HCT116 (cell line): ENCODE results near the gene SH2D2A. TPM values are rescaled to one million over a fixed set of nuclear protein-coding genes. Genes with fewer than 3 reads are reported as not detected.

Source experiments
- ATAC-seq: fragments of 200-7000 bp; cut with Tn5 transposase; 2 replicates; pipeline ENCODE4 v1.9.1; 2020; ENCODE audit warnings: mild to moderate bottlenecking, moderate library complexity
- BruUV-seq: library from RNA; stranded (reverse); fragments of 400-500 nt; replicated peaks from 2 replicates; lab custom pipeline; 2021; lab: Mats Ljungman, UMichigan
- CTCF ChIA-PET: fragments of 300-600 bp; sonication (Branson Sonifier 250); formaldehyde crosslinking; loops from one replicate; lab custom pipeline; 2021; ENCODE audit warnings: antibody characterized with exemption; lab: Charles Lee
- POLR2A ChIA-PET: fragments of 300-600, 350-600 bp; sonication (Branson Sonifier 250); formaldehyde crosslinking; loops from one replicate; lab custom pipeline; 2021; ENCODE audit warnings: antibody characterized with exemption; lab: Charles Lee
- RAD21 ChIA-PET, 2 experiments: fragments of 300-600 bp; sonication (Branson Sonifier 250); formaldehyde crosslinking; loops; one replicate each; lab custom pipeline; 2023; ENCODE audit warnings: low total read pairs in 2 of 2; ENCODE audit not compliant: uncharacterized antibody in 2 of 2, unreplicated experiment in 2 of 2, low non-redundant PET in 1 of 2; lab: Charles Lee
- DNase-seq: peaks from one replicate; pipeline ENCODE4 v3.0.0-alpha.2; 2010; ENCODE audit warnings: low read depth, low spot score
- H2AFZ ChIP-seq: fragments of 200-600 bp; shearing (Covaris generic), sonication (generic); 2 replicates; pipeline ENCODE4 v1.6.1; 2017; ENCODE audit warnings: low read depth, mixed run types, mixed read lengths, antibody characterized with exemption, low read length; ENCODE audit not compliant: poor library complexity, severe bottlenecking
- H3K27ac ChIP-seq: 2 replicates; pipeline ENCODE4 v1.5.1; 2012; ENCODE audit warnings: low read depth, low read length
- H3K27me3 ChIP-seq: fragments of 200-600 bp; sonication (generic); 2 replicates; pipeline ENCODE4 v1.6.1; 2016; ENCODE audit warnings: mixed run types, low read length, mixed read lengths; ENCODE audit not compliant: insufficient read depth
- H3K36me3 ChIP-seq, 2 experiments: fragments of 200-500 bp in 1 of 2; fragments of 200-600 bp in 1 of 2; sonication (Bioruptor generic) in 1 of 2; sonication (generic) in 1 of 2; 2 replicates each; pipeline versions ENCODE4 v1.5.1 to v1.6.1; 2014 to 2016; ENCODE audit warnings: low read length in 2 of 2, inconsistent platforms in 1 of 2, mixed read lengths in 1 of 2, mixed run types in 1 of 2; ENCODE audit not compliant: insufficient read depth in 2 of 2, control insufficient read depth in 1 of 2
- H3K4me1 ChIP-seq, 2 experiments: fragments of 200-600 bp in 1 of 2; sonication (generic) in 1 of 2; 2 replicates each; pipeline versions ENCODE4 v1.5.1 to v1.6.1; 2012 to 2017; ENCODE audit warnings: low read length in 2 of 2, inconsistent platforms in 1 of 2, mild to moderate bottlenecking in 1 of 2, mixed read lengths in 1 of 2, mixed run types in 1 of 2, moderate library complexity in 1 of 2; ENCODE audit not compliant: insufficient read depth in 2 of 2, control insufficient read depth in 1 of 2
- H3K4me2 ChIP-seq: fragments of 200-600 bp; sonication (generic); 2 replicates; pipeline ENCODE4 v1.6.1; 2017; ENCODE audit warnings: mixed run types, low read length, mixed read lengths
- H3K4me3 ChIP-seq, 2 experiments: fragments of 200-600 bp in 1 of 2; sonication (generic) in 1 of 2; replicated peaks in 1 of 2; 2 replicates each; pipeline ENCODE4 v1.5.1; 2011 to 2016; ENCODE audit warnings: low read length in 2 of 2, control low read depth in 1 of 2, low read depth in 1 of 2, mild to moderate bottlenecking in 1 of 2, mixed read lengths in 1 of 2, mixed run types in 1 of 2
- H3K79me2 ChIP-seq: fragments of 200-600 bp; sonication (generic); 2 replicates; pipeline ENCODE4 v1.6.1; 2017; ENCODE audit warnings: mild to moderate bottlenecking, mixed run types, low read length, moderate library complexity, mixed read lengths; ENCODE audit not compliant: insufficient read depth
- H3K9ac ChIP-seq: fragments of 200-600 bp; sonication (generic); 2 replicates; pipeline ENCODE4 v1.6.1; 2016; ENCODE audit warnings: low read length, mixed read lengths
- H3K9me2 ChIP-seq: fragments of 200-600 bp; sonication (generic), shearing (Covaris generic); 2 replicates; pipeline ENCODE4 v1.6.1; 2017; ENCODE audit warnings: mixed run types, mild to moderate bottlenecking, moderate library complexity; ENCODE audit not compliant: insufficient read depth
- H3K9me3 ChIP-seq, 2 experiments: fragments of 200-500 bp in 1 of 2; fragments of 200-600 bp in 1 of 2; sonication (Bioruptor generic) in 1 of 2; sonication (generic) in 1 of 2; 2 replicates each; pipeline ENCODE4 v1.6.1; 2014 to 2017; ENCODE audit warnings: low read length in 2 of 2, mixed read lengths in 2 of 2, inconsistent platforms in 1 of 2, low read depth in 1 of 2, mild to moderate bottlenecking in 1 of 2, mixed run types in 1 of 2, moderate library complexity in 1 of 2; ENCODE audit not compliant: control insufficient read depth in 1 of 2, insufficient read depth in 1 of 2
- H4K20me1 ChIP-seq: fragments of 200-600 bp; sonication (generic), shearing (Covaris generic); 2 replicates; pipeline ENCODE4 v1.6.1; 2017; ENCODE audit warnings: mixed run types, mild to moderate bottlenecking, moderate library complexity; ENCODE audit not compliant: insufficient read depth
- CBX3 ChIP-seq: IDR thresholded peaks from 2 replicates; pipeline ENCODE4 v1.6.1; 2012; ENCODE audit warnings: low read depth
- CEBPB ChIP-seq: IDR thresholded peaks from 2 replicates; pipeline ENCODE4 v1.6.1; 2012; ENCODE audit warnings: low read depth
- EGR1 ChIP-seq: IDR thresholded peaks from 2 replicates; pipeline ENCODE4 v1.6.1; 2012; ENCODE audit warnings: low read depth
- EZH2 ChIP-seq: fragments of 200-600 bp; sonication (generic); IDR thresholded peaks from 2 replicates; pipeline ENCODE4 v1.6.1; 2017; ENCODE audit warnings: antibody characterized with exemption, mixed run types
- EZH2phosphoT487 ChIP-seq: fragments of 200-600 bp; IDR thresholded peaks from 2 replicates; pipeline ENCODE4 v1.6.1; 2018; ENCODE audit warnings: antibody characterized with exemption, borderline replicate concordance
- FOSL1 ChIP-seq: IDR thresholded peaks from 2 replicates; pipeline ENCODE4 v1.6.1; 2012; ENCODE audit warnings: low read depth
- RAD21 ChIP-seq: IDR thresholded peaks from 2 replicates; pipeline ENCODE4 v1.6.1; 2012; ENCODE audit warnings: low read depth, mild to moderate bottlenecking
- YY1 ChIP-seq: IDR thresholded peaks from 2 replicates; pipeline ENCODE4 v1.6.1; 2011; ENCODE audit warnings: low read length, low read depth, moderate library complexity, mild to moderate bottlenecking; ENCODE audit not compliant: insufficient replicate concordance; ENCODE audit errors: extremely low read depth
- ZFX ChIP-seq: fragments of 450-650 bp; IDR thresholded peaks from 2 replicates; pipeline ENCODE4 v1.6.1; 2017
- ZNF274 ChIP-seq: fragments of 200-500 bp; sonication (Bioruptor generic); IDR thresholded peaks from 2 replicates; pipeline ENCODE4 v1.6.1; 2014; ENCODE audit warnings: mild to moderate bottlenecking, low read depth, low read length, inconsistent platforms
- intact Hi-C: fragments of 100-400 bp; cut with micrococcal nuclease; formaldehyde crosslinking; loops from 2 replicates; pipeline ENCODE4 v1.10.0; 2022
- total RNA-seq: library from RNA; stranded (reverse); gene quantifications from one replicate; pipeline ENCODE4 v1.2.1, GENCODE V29; 2021; ENCODE audit not compliant: unreplicated experiment
- TF ChIP-seq, protein P1 (sequence below): IDR thresholded peaks from 2 replicates; pipeline ENCODE4 v1.6.1; 2012
- TF ChIP-seq, protein P2 (sequence below): IDR thresholded peaks from 2 replicates; pipeline ENCODE4 v1.6.1; 2012; ENCODE audit warnings: low read depth
- TF ChIP-seq, protein P3 (sequence below), 3 experiments: fragments of 200-600 bp in 1 of 3; sonication (generic) in 1 of 3; IDR thresholded peaks in 2 of 3; conservative IDR thresholded peaks in 1 of 3; 2 replicates each; pipeline ENCODE4 v1.5.1; 2012 to 2017; ENCODE audit warnings: low read depth in 2 of 3, low read length in 2 of 3, antibody characterized with exemption in 1 of 3, borderline replicate concordance in 1 of 3, control low read depth in 1 of 3, mild to moderate bottlenecking in 1 of 3, mixed read lengths in 1 of 3, mixed run types in 1 of 3, moderate library complexity in 1 of 3; ENCODE audit not compliant: insufficient read depth in 1 of 3
- TF ChIP-seq, protein P4 (sequence below): IDR thresholded peaks from 2 replicates; pipeline ENCODE4 v1.6.1; 2011; ENCODE audit warnings: mild to moderate bottlenecking, low read length, moderate library complexity; ENCODE audit not compliant: insufficient replicate concordance; ENCODE audit errors: extremely low read depth

The SH2D2A gene
- total RNA-seq, 1 experiment from 2014 or later = 4.8 TPM

DNA sequence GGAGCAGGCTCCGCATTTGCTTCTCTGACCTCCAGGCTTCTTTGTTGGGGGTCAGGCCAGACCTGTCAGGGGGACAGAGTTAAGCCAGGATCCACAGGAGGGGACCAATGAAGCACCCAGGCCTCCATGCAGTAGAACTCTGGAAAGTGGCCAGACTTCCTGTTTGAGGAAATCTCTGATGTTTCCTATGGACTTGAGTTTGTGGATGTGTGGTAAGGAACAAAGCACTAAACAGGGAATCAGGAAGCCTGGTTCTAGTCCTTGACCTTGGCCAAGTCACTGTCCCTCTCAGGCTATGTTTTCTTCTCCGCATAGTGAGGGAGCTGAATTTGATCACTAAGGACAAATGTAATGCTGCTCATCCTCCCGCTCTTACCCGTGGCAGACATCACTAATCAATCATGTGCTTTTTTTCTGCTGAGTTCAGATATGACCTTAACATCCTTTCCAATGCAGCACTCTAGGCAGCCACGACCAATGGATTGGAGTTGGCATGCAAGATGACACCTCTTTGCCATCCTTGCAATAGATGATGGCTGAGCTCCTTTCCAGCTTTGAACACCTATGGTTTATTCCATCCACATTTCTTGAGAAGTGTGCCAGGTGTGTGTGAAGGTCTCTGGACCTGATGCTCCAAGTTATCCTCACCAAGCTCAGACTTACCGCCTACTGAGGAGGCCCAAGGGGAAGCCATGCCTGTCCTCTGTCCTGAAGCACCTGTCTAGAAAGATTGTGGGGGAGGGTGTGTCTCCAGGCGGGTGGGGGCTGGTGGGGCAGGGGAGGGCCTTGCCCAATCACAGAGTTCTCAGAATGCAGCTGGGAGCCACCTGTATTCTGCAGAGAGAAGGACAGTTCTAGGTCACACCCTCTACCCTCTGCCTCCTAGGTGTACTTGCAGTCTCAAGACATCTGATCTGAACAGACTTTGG is 9.9 kb downstream of the SH2D2A start:
- ChIA-PET POLR2A (no interaction called here), RAD21 (no interaction called here), CTCF (no interaction called here)
- H3K9me3 ChIP-seq = no peaks in the 10 kb centered on the region
- H3K27ac ChIP-seq = no peak overlapping the region
- H3K36me3 ChIP-seq = no peaks in the 10 kb centered on the region
- no peaks in the 10 kb centered on the region for H3K27me3 ChIP-seq
- intact Hi-C loops = no loop called here
- no TSS peak for BruUV-seq
- ATAC-seq = no peak
- H2AFZ ChIP-seq = no peak overlapping the region
- TF ChIP-seq, protein P1, sequence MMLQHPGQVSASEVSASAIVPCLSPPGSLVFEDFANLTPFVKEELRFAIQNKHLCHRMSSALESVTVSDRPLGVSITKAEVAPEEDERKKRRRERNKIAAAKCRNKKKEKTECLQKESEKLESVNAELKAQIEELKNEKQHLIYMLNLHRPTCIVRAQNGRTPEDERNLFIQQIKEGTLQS = no peak
- TF ChIP-seq CBX3 (no peak), EZH2 (no peak), ZFX (no peak), YY1 (no peak), ZNF274 (no peak), EZH2phosphoT487 (no peak), EGR1 (no peak), CEBPB (no peak), FOSL1 (no peak), RAD21 (no peak)
- TF ChIP-seq, protein P2, sequence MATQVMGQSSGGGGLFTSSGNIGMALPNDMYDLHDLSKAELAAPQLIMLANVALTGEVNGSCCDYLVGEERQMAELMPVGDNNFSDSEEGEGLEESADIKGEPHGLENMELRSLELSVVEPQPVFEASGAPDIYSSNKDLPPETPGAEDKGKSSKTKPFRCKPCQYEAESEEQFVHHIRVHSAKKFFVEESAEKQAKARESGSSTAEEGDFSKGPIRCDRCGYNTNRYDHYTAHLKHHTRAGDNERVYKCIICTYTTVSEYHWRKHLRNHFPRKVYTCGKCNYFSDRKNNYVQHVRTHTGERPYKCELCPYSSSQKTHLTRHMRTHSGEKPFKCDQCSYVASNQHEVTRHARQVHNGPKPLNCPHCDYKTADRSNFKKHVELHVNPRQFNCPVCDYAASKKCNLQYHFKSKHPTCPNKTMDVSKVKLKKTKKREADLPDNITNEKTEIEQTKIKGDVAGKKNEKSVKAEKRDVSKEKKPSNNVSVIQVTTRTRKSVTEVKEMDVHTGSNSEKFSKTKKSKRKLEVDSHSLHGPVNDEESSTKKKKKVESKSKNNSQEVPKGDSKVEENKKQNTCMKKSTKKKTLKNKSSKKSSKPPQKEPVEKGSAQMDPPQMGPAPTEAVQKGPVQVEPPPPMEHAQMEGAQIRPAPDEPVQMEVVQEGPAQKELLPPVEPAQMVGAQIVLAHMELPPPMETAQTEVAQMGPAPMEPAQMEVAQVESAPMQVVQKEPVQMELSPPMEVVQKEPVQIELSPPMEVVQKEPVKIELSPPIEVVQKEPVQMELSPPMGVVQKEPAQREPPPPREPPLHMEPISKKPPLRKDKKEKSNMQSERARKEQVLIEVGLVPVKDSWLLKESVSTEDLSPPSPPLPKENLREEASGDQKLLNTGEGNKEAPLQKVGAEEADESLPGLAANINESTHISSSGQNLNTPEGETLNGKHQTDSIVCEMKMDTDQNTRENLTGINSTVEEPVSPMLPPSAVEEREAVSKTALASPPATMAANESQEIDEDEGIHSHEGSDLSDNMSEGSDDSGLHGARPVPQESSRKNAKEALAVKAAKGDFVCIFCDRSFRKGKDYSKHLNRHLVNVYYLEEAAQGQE = no peak
- TF ChIP-seq, protein P3, sequence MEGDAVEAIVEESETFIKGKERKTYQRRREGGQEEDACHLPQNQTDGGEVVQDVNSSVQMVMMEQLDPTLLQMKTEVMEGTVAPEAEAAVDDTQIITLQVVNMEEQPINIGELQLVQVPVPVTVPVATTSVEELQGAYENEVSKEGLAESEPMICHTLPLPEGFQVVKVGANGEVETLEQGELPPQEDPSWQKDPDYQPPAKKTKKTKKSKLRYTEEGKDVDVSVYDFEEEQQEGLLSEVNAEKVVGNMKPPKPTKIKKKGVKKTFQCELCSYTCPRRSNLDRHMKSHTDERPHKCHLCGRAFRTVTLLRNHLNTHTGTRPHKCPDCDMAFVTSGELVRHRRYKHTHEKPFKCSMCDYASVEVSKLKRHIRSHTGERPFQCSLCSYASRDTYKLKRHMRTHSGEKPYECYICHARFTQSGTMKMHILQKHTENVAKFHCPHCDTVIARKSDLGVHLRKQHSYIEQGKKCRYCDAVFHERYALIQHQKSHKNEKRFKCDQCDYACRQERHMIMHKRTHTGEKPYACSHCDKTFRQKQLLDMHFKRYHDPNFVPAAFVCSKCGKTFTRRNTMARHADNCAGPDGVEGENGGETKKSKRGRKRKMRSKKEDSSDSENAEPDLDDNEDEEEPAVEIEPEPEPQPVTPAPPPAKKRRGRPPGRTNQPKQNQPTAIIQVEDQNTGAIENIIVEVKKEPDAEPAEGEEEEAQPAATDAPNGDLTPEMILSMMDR (IDR thresholded peaks at IDR 0.05 in 2 of 3, conservative IDR thresholded peaks at IDR 0.05 in 1 of 3; ENCODE audit: borderline replicate concordance in 1 of 3, insufficient read depth in 1 of 3, low read depth in 2 of 3, low read length in 2 of 3) = no peak
- TF ChIP-seq, protein P4, sequence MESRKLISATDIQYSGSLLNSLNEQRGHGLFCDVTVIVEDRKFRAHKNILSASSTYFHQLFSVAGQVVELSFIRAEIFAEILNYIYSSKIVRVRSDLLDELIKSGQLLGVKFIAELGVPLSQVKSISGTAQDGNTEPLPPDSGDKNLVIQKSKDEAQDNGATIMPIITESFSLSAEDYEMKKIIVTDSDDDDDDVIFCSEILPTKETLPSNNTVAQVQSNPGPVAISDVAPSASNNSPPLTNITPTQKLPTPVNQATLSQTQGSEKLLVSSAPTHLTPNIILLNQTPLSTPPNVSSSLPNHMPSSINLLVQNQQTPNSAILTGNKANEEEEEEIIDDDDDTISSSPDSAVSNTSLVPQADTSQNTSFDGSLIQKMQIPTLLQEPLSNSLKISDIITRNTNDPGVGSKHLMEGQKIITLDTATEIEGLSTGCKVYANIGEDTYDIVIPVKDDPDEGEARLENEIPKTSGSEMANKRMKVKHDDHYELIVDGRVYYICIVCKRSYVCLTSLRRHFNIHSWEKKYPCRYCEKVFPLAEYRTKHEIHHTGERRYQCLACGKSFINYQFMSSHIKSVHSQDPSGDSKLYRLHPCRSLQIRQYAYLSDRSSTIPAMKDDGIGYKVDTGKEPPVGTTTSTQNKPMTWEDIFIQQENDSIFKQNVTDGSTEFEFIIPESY = no peak
- no peaks in the 10 kb centered on the region for H3K4me1 ChIP-seq
- DNase-seq = no peak
- H3K4me3 ChIP-seq = no peak overlapping the region
- no peak overlapping the region for H3K9ac ChIP-seq
- H3K9me2 ChIP-seq = no peaks in the 10 kb centered on the region
- H4K20me1 ChIP-seq = no peaks in the 10 kb centered on the region
- H3K4me2 ChIP-seq = no peak overlapping the region
- no peaks in the 10 kb centered on the region for H3K79me2 ChIP-seq
